SU-DHL-6 (cell line): ENCODE results near the gene INO80C.

Experiments used
- EZH2phosphoT487 ChIP-seq: fragments of 200-600 bp; sonication (generic), shearing (Covaris generic); conservative IDR thresholded peaks from 2 replicates; pipeline ENCODE4 v1.6.1; 2018; ENCODE audit warnings: mild to moderate bottlenecking, antibody characterized with exemption, low read length, moderate library complexity, mixed read lengths
- TF ChIP-seq, protein P1 (sequence below): fragments of 200-600 bp; sonication (generic); IDR thresholded peaks from one replicate; pipeline ENCODE4 v1.5.1; 2017; ENCODE audit warnings: antibody characterized with exemption, mild to moderate bottlenecking, low read length, moderate library complexity; ENCODE audit not compliant: insufficient read depth, poor library complexity, severe bottlenecking

DNA sequence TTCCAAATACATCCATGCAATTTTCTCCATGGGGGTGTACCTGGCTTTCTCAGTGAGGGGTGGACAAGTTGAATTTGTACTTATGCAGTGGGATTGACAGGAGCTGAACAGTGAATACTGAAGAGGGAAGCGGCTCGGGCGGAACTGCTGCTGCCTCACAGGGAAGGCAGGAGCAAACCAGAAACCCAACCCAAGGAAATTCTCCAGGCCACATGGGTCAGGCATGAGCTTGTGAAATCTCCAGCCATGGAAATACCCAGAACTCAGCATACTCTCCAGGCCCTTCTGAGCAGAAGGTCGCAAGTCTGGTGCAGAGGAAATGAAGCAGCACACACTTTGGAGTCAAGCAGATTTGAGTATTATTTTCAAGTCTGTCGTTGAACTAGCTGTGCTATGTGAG, 26.5 kb upstream of the INO80C start:
- no peak for TF ChIP-seq EZH2phosphoT487
- TF ChIP-seq, protein P1, sequence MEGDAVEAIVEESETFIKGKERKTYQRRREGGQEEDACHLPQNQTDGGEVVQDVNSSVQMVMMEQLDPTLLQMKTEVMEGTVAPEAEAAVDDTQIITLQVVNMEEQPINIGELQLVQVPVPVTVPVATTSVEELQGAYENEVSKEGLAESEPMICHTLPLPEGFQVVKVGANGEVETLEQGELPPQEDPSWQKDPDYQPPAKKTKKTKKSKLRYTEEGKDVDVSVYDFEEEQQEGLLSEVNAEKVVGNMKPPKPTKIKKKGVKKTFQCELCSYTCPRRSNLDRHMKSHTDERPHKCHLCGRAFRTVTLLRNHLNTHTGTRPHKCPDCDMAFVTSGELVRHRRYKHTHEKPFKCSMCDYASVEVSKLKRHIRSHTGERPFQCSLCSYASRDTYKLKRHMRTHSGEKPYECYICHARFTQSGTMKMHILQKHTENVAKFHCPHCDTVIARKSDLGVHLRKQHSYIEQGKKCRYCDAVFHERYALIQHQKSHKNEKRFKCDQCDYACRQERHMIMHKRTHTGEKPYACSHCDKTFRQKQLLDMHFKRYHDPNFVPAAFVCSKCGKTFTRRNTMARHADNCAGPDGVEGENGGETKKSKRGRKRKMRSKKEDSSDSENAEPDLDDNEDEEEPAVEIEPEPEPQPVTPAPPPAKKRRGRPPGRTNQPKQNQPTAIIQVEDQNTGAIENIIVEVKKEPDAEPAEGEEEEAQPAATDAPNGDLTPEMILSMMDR = no peak
